Ishikawa (cell line): ENCODE data around the gene CALD1.

ENCODE experiments used
- CEBPB ChIP-seq: IDR thresholded peaks from 2 replicates; pipeline ENCODE4 v1.6.1; 2012
- EP300 ChIP-seq: IDR thresholded peaks from 2 replicates; pipeline ENCODE4 v1.6.1; 2012; ENCODE audit warnings: borderline replicate concordance
- FOXM1 ChIP-seq: IDR thresholded peaks from 2 replicates; pipeline ENCODE4 v1.6.1; 2012; ENCODE audit warnings: low read depth, borderline replicate concordance
- MAX ChIP-seq: IDR thresholded peaks from 2 replicates; pipeline ENCODE4 v1.6.1; 2012
- RAD21 ChIP-seq: IDR thresholded peaks from 2 replicates; pipeline ENCODE4 v1.6.1; 2012; ENCODE audit warnings: low read depth
- REST ChIP-seq: IDR thresholded peaks from 2 replicates; pipeline ENCODE4 v1.6.1; 2012; ENCODE audit warnings: low read depth, mild to moderate bottlenecking
- TAF1 ChIP-seq: IDR thresholded peaks from 2 replicates; pipeline ENCODE4 v1.6.1; 2012; ENCODE audit warnings: low read depth, mild to moderate bottlenecking
- TEAD4 ChIP-seq: IDR thresholded peaks from 2 replicates; pipeline ENCODE4 v1.6.1; 2012
- USF1 ChIP-seq: IDR thresholded peaks from 2 replicates; pipeline ENCODE4 v1.6.1; 2012
- YY1 ChIP-seq: IDR thresholded peaks from 2 replicates; pipeline ENCODE4 v1.6.1; 2012; ENCODE audit warnings: low read depth
- ZBTB7A ChIP-seq: IDR thresholded peaks from 2 replicates; pipeline ENCODE4 v1.6.1; 2012; ENCODE audit warnings: low read depth

GRCh38 chr7:134758981-134759380 is 20.5 kb upstream of the CALD1 start:
- TF ChIP-seq YY1 (no peak), MAX (no peak), REST (no peak), TEAD4 (no peak), EP300 (no peak), RAD21 (no peak), FOXM1 (no peak), ZBTB7A (no peak), TAF1 (no peak), CEBPB (no peak), USF1 (no peak)
